ENCODE results near the gene EPHB1. TPM values are rescaled to one million over a fixed set of nuclear protein-coding genes. Genes with fewer than 3 reads are reported as not detected.

Gene EPHB1
- total RNA-seq, 1 experiment from 2014 or later, result 0.73 TPM

DNA sequence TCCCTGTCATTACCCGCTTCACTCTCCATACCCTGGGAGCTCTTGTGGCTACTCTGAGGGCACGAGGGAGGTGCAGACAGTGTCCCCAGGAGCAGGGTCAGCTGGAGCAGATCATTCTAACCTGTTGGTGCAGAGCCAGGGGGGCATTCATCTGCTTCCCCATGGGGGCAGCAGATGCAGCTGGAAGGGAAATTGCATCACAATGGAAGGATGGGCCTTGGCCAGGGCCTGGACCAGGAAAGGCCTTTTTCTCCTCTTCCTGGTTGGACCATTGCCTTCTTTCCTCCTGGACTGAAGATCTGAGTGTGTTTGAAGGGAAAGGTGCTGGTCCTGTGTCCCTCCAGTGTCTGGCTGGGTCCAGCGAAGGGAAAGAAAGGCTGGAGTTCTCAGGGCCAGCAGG lies 55.7 kb downstream of the EPHB1 start:
- Mint-ChIP-seq H3K27ac (ENCODE audit: unreplicated experiment) (no peak overlapping the region), H3K4me3 (ENCODE audit: low read depth, unreplicated experiment) (no peak overlapping the region), H3K36me3 (ENCODE audit: insufficient read depth, unreplicated experiment) (peaks cover 9% of the 10 kb centered on the region), H3K9me3 (ENCODE audit: low read depth, unreplicated experiment) (no peaks in the 10 kb centered on the region), H3K27me3 (ENCODE audit: unreplicated experiment) (peaks cover 37% of the 10 kb centered on the region), H3K4me1 (ENCODE audit: low read depth, unreplicated experiment) (peaks cover 13% of the 10 kb centered on the region)
- BruUV-seq (replicated peaks), result no TSS peak
- no peak for DNase-seq
- CTCF ChIA-PET, result no interaction called here
- TF ChIP-seq, protein P1, sequence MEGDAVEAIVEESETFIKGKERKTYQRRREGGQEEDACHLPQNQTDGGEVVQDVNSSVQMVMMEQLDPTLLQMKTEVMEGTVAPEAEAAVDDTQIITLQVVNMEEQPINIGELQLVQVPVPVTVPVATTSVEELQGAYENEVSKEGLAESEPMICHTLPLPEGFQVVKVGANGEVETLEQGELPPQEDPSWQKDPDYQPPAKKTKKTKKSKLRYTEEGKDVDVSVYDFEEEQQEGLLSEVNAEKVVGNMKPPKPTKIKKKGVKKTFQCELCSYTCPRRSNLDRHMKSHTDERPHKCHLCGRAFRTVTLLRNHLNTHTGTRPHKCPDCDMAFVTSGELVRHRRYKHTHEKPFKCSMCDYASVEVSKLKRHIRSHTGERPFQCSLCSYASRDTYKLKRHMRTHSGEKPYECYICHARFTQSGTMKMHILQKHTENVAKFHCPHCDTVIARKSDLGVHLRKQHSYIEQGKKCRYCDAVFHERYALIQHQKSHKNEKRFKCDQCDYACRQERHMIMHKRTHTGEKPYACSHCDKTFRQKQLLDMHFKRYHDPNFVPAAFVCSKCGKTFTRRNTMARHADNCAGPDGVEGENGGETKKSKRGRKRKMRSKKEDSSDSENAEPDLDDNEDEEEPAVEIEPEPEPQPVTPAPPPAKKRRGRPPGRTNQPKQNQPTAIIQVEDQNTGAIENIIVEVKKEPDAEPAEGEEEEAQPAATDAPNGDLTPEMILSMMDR (IDR thresholded peaks at IDR 0.05; ENCODE audit: unreplicated experiment), result no peak
- intact Hi-C loops (cut with micrococcal nuclease; ENCODE audit: unreplicated experiment), result no loop called here

DNA sequence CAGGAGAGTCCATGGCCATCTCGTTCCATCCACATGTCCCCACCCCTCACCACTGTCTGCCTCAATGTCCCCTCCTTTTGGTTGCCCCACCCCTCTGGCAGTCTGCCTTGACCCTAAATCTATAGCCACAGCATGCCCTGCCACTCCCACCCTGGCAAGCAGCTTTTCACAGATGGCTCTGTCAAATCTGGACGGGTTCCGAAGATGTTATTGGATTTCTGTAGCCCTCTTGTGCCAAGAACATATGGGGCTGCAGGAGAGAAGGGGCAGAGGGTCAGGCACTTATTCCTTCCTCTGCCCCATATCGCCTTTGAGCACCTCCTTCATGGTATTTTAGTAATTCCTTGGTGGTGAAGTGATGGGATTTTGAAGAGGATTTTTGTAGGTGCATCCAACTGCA lies 57.1 kb downstream of the EPHB1 start:
- CTCF ChIA-PET, result interaction anchor here (0.6 kb wide), 1 partner anchor 1157 kb away, joined by 4 read pairs; no protein-coding TSS in a partner anchor
- H3K27me3 Mint-ChIP-seq (ENCODE audit: unreplicated experiment), result peaks cover 50% of the 10 kb centered on the region
- intact Hi-C loops (cut with micrococcal nuclease; ENCODE audit: unreplicated experiment), result no loop called here
- peaks cover 3% of the 10 kb centered on the region for H3K4me1 Mint-ChIP-seq (ENCODE audit: low read depth, unreplicated experiment)
- peaks cover 1% of the 10 kb centered on the region for H3K36me3 Mint-ChIP-seq (ENCODE audit: insufficient read depth, unreplicated experiment)
- TF ChIP-seq, protein P1 (IDR thresholded peaks at IDR 0.05; ENCODE audit: unreplicated experiment), result no peak
- H3K27ac Mint-ChIP-seq (ENCODE audit: unreplicated experiment), result no peak overlapping the region
- BruUV-seq (replicated peaks), result no TSS peak
- H3K4me3 Mint-ChIP-seq (ENCODE audit: low read depth, unreplicated experiment), result no peak overlapping the region
- no peaks in the 10 kb centered on the region for H3K9me3 Mint-ChIP-seq (ENCODE audit: low read depth, unreplicated experiment)
- no peak for DNase-seq

DNA sequence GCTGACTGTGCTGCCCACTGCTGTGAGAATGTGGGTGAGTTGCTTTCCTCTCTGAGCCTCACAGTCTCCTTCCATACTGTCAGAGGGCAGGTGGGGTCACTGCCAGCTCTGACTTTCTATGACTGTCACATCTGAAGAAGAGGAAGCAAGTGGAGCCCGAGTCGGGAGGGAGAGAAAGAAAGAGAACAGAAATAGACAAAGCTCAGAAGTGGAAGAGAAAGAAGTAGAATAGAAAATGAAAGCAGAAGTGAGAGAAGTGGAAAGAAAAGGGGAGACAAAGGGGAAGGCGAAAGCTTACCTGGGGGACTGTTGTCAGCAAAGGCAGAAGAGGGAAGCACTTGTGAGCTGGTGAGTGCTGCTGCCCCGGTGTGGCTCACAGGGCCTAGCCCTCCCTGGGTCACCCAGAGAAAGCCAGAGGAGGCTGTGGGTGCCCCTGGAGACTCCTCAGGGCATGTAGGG lies 57.9 kb downstream of the EPHB1 start:
- H3K9me3 Mint-ChIP-seq (ENCODE audit: low read depth, unreplicated experiment), result no peaks in the 10 kb centered on the region
- intact Hi-C loops (cut with micrococcal nuclease; ENCODE audit: unreplicated experiment), result no loop called here
- H3K36me3 Mint-ChIP-seq (ENCODE audit: insufficient read depth, unreplicated experiment), result no peaks in the 10 kb centered on the region
- H3K27me3 Mint-ChIP-seq (ENCODE audit: unreplicated experiment), result peaks cover 58% of the 10 kb centered on the region
- CTCF ChIA-PET, result no interaction called here
- H3K4me1 Mint-ChIP-seq (ENCODE audit: low read depth, unreplicated experiment), result no peaks in the 10 kb centered on the region
- no peak overlapping the region for H3K4me3 Mint-ChIP-seq (ENCODE audit: low read depth, unreplicated experiment)
- no peak overlapping the region for H3K27ac Mint-ChIP-seq (ENCODE audit: unreplicated experiment)
- no peak for DNase-seq
- TF ChIP-seq, protein P1 (IDR thresholded peaks at IDR 0.05; ENCODE audit: unreplicated experiment), result no peak
- no TSS peak for BruUV-seq (replicated peaks)

DNA sequence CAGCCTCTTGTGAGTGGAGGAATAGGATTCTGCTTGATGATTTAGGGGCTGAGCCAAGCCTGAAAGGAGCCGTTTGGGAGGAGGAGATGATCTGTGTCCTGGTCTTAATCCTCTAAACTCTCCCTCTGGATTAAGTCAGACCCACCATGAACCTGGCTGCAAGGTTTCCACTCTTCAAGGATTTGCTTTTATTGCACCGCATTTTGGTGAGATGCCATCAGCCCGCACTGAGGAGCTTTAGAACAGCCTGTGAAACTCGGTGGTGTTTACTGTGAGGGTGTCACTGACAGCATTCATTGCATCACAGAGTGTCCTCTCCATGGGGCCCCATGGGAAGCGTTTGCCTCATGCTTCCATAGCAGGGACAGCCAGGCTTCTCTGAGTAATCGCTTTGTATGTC lies 59.2 kb downstream of the EPHB1 start:
- Mint-ChIP-seq H3K27ac (ENCODE audit: unreplicated experiment) (no peak overlapping the region), H3K9me3 (ENCODE audit: low read depth, unreplicated experiment) (no peaks in the 10 kb centered on the region), H3K36me3 (ENCODE audit: insufficient read depth, unreplicated experiment) (no peaks in the 10 kb centered on the region), H3K4me3 (ENCODE audit: low read depth, unreplicated experiment) (no peak overlapping the region), H3K27me3 (ENCODE audit: unreplicated experiment) (peaks cover 65% of the 10 kb centered on the region), H3K4me1 (ENCODE audit: low read depth, unreplicated experiment) (no peaks in the 10 kb centered on the region)
- CTCF ChIA-PET, result no interaction called here
- TF ChIP-seq, protein P1 (IDR thresholded peaks at IDR 0.05; ENCODE audit: unreplicated experiment), result no peak
- intact Hi-C loops (cut with micrococcal nuclease; ENCODE audit: unreplicated experiment), result no loop called here
- no TSS peak for BruUV-seq (replicated peaks)
- DNase-seq, result no peak

Data from Calu3 (cell line).